ENCODE data around the gene CTNND2.

The CTNND2 gene

GRCh38 chr5:11104651-11105112, 799.6 kb downstream of the CTNND2 start:
- Histone ChIP-seq H3K9me3 (ENCODE audit: control insufficient read depth, insufficient read depth, low read length) (no peaks in the 10 kb centered on the region), H3K4me1 (ENCODE audit: control insufficient read depth, low read length) (no peaks in the 10 kb centered on the region), H3K36me3 (ENCODE audit: control insufficient read depth, low read length) (no peaks in the 10 kb centered on the region), H3K79me2 (ENCODE audit: control insufficient read depth, low read length) (no peaks in the 10 kb centered on the region), H3K9me2 (replicated peaks; ENCODE audit: control insufficient read depth, low read length) (no peaks in the 10 kb centered on the region), H3K4me3 (ENCODE audit: low read length) (no peak overlapping the region), H3K27ac (ENCODE audit: low read depth, low read length) (no peak overlapping the region), H4K20me1 (ENCODE audit: control insufficient read depth, insufficient read depth, low read depth, low read length) (no peaks in the 10 kb centered on the region), H3F3A (ENCODE audit: control insufficient read depth, insufficient read depth) (no peaks in the 10 kb centered on the region), H3K4me2 (ENCODE audit: low read length) (no peak overlapping the region), H3K27me3 (ENCODE audit: control insufficient read depth, low read length) (no peaks in the 10 kb centered on the region)
- no peak for TF ChIP-seq EZH2phosphoT487 (IDR thresholded peaks at IDR 0.05; ENCODE audit: borderline replicate concordance, low read length)
- TF ChIP-seq, protein P1, sequence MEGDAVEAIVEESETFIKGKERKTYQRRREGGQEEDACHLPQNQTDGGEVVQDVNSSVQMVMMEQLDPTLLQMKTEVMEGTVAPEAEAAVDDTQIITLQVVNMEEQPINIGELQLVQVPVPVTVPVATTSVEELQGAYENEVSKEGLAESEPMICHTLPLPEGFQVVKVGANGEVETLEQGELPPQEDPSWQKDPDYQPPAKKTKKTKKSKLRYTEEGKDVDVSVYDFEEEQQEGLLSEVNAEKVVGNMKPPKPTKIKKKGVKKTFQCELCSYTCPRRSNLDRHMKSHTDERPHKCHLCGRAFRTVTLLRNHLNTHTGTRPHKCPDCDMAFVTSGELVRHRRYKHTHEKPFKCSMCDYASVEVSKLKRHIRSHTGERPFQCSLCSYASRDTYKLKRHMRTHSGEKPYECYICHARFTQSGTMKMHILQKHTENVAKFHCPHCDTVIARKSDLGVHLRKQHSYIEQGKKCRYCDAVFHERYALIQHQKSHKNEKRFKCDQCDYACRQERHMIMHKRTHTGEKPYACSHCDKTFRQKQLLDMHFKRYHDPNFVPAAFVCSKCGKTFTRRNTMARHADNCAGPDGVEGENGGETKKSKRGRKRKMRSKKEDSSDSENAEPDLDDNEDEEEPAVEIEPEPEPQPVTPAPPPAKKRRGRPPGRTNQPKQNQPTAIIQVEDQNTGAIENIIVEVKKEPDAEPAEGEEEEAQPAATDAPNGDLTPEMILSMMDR (IDR thresholded peaks at IDR 0.05; ENCODE audit: low read depth, low read length, poor library complexity, severe bottlenecking): no peak

DNA sequence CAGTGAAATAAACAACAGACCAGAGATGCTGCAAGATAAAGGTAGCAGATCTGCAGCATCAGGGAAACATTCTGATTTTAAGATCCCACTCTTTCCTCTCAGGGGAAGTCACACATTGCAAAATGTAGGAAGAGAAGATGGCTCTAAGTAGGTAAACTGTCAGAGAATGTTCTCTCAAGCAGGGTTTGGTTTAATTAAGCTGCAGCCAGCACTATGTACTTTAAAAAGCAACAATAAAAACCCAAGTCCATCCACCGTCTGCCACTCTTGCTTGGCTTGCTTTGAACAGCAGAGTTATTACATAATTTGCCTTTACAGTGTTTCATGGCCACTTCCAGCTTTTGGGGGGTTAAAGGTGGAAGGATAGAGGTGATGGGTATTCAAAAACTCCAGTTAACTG, 800.0 kb downstream of the CTNND2 start:
- Histone ChIP-seq H3K9me2 (replicated peaks; ENCODE audit: control insufficient read depth, low read length) (no peaks in the 10 kb centered on the region), H3K4me2 (ENCODE audit: low read length) (no peak overlapping the region), H3K27me3 (ENCODE audit: control insufficient read depth, low read length) (no peaks in the 10 kb centered on the region), H3K9me3 (ENCODE audit: control insufficient read depth, insufficient read depth, low read length) (no peaks in the 10 kb centered on the region), H3K4me3 (ENCODE audit: low read length) (no peak overlapping the region), H4K20me1 (ENCODE audit: control insufficient read depth, insufficient read depth, low read depth, low read length) (no peaks in the 10 kb centered on the region), H3K4me1 (ENCODE audit: control insufficient read depth, low read length) (no peaks in the 10 kb centered on the region), H3F3A (ENCODE audit: control insufficient read depth, insufficient read depth) (no peaks in the 10 kb centered on the region), H3K79me2 (ENCODE audit: control insufficient read depth, low read length) (no peaks in the 10 kb centered on the region), H3K36me3 (ENCODE audit: control insufficient read depth, low read length) (no peaks in the 10 kb centered on the region), H3K27ac (ENCODE audit: low read depth, low read length) (no peak overlapping the region)
- TF ChIP-seq EZH2phosphoT487 (IDR thresholded peaks at IDR 0.05; ENCODE audit: borderline replicate concordance, low read length): no peak
- TF ChIP-seq, protein P1 (IDR thresholded peaks at IDR 0.05; ENCODE audit: low read depth, low read length, poor library complexity, severe bottlenecking): no peak

- no peaks in the 10 kb centered on the region for H3K9me2 ChIP-seq (replicated peaks; ENCODE audit: control insufficient read depth, low read length)
- H3K4me1 ChIP-seq (ENCODE audit: control insufficient read depth, low read length): no peaks in the 10 kb centered on the region
- no peak overlapping the region for H3K4me3 ChIP-seq (ENCODE audit: low read length)
- H3K27ac ChIP-seq (ENCODE audit: low read depth, low read length): no peak overlapping the region
- H3K36me3 ChIP-seq (ENCODE audit: control insufficient read depth, low read length): no peaks in the 10 kb centered on the region
- no peaks in the 10 kb centered on the region for H3K79me2 ChIP-seq (ENCODE audit: control insufficient read depth, low read length)
- no peaks in the 10 kb centered on the region for H4K20me1 ChIP-seq (ENCODE audit: control insufficient read depth, insufficient read depth, low read depth, low read length)
- H3K4me2 ChIP-seq (ENCODE audit: low read length): no peak overlapping the region
- no peaks in the 10 kb centered on the region for H3K27me3 ChIP-seq (ENCODE audit: control insufficient read depth, low read length)
- TF ChIP-seq, protein P1 (IDR thresholded peaks at IDR 0.05; ENCODE audit: low read depth, low read length, poor library complexity, severe bottlenecking): no peak
- no peak for TF ChIP-seq EZH2phosphoT487 (IDR thresholded peaks at IDR 0.05; ENCODE audit: borderline replicate concordance, low read length)
- no peaks in the 10 kb centered on the region for H3K9me3 ChIP-seq (ENCODE audit: control insufficient read depth, insufficient read depth, low read length)
- no peaks in the 10 kb centered on the region for H3F3A ChIP-seq (ENCODE audit: control insufficient read depth, insufficient read depth)
Measured at GRCh38 chr5:11084111-11084510, 820.1 kb downstream of the CTNND2 start.

Measured in DOHH2 (cell line).